Common myeloid progenitor, CD34-positive (primary cell): ENCODE data around the gene CHST7.
A peak's percentile ranks its signal among the peaks of the same experiment; 100 is the strongest.

Experiments used
- CTCF ChIA-PET: fragments of 350-600 bp; sonication (Branson Sonifier 250); formaldehyde crosslinking; loops from one replicate; lab custom pipeline; 2021; ENCODE audit warnings: antibody characterized with exemption; lab: Charles Lee
- POLR2A ChIA-PET: fragments of 350-600 bp; sonication (Branson Sonifier 250); formaldehyde crosslinking; loops from one replicate; lab custom pipeline; 2021; ENCODE audit warnings: antibody characterized with exemption; lab: Charles Lee
- DNase-seq, 3 donors: peaks; one replicate each; pipeline versions ENCODE4 v3.0.0 to v3.0.0-alpha.2; 2013
- H3K27ac ChIP-seq, 2 experiments: 1 replicate in 1 of 2; 2 replicates in 1 of 2; pipeline ENCODE4 v1.7.0; 2013; ENCODE audit warnings: inconsistent platforms in 2 of 2, low read length in 2 of 2, mild to moderate bottlenecking in 2 of 2, low read depth in 1 of 2, moderate library complexity in 1 of 2; ENCODE audit not compliant: severe bottlenecking in 2 of 2, insufficient read depth in 1 of 2, poor library complexity in 1 of 2
- H3K27me3 ChIP-seq, 5 experiments: replicated peaks in 2 of 5; 1 replicate in 3 of 5; 2 replicates in 2 of 5; pipeline versions ENCODE4 v1.6.1 to v1.7.0; 2013; ENCODE audit warnings: low read length in 4 of 5, mild to moderate bottlenecking in 2 of 5, moderate library complexity in 2 of 5, inconsistent platforms in 1 of 5; ENCODE audit not compliant: insufficient read depth in 5 of 5, control insufficient read depth in 4 of 5
- H3K36me3 ChIP-seq, 4 experiments: 1 replicate in 2 of 4; 2 replicates in 2 of 4; pipeline versions ENCODE4 v1.6.1 to v1.7.0; 2013; ENCODE audit warnings: low read length in 3 of 4, control low read depth in 1 of 4, mild to moderate bottlenecking in 1 of 4; ENCODE audit not compliant: control insufficient read depth in 4 of 4, insufficient read depth in 4 of 4
- H3K4me1 ChIP-seq, 4 experiments: 1 replicate in 3 of 4; 2 replicates in 1 of 4; pipeline versions ENCODE4 v1.6.1 to v1.7.1; 2013; ENCODE audit warnings: low read length in 3 of 4, mild to moderate bottlenecking in 3 of 4, control low read depth in 1 of 4, inconsistent platforms in 1 of 4, moderate library complexity in 1 of 4; ENCODE audit not compliant: control insufficient read depth in 4 of 4, insufficient read depth in 4 of 4; ENCODE audit errors: control extremely low read depth in 1 of 4
- H3K4me3 ChIP-seq, 7 experiments: 1 replicate in 4 of 7; 2 replicates in 3 of 7; pipeline versions ENCODE4 v1.5.1 to v1.7.0; 2013; ENCODE audit warnings: mild to moderate bottlenecking in 7 of 7, low read length in 6 of 7, moderate library complexity in 6 of 7, inconsistent platforms in 2 of 7, low read depth in 2 of 7, control low read depth in 1 of 7; ENCODE audit not compliant: insufficient read depth in 4 of 7, control insufficient read depth in 1 of 7; ENCODE audit errors: extremely low read depth in 1 of 7
- H3K9me3 ChIP-seq, 5 experiments: 1 replicate in 4 of 5; 2 replicates in 1 of 5; pipeline versions ENCODE4 v1.6.1 to v1.7.1; 2013; ENCODE audit warnings: low read length in 4 of 5, mild to moderate bottlenecking in 2 of 5, inconsistent platforms in 1 of 5, low read depth in 1 of 5, moderate library complexity in 1 of 5; ENCODE audit not compliant: control insufficient read depth in 4 of 5, insufficient read depth in 2 of 5; ENCODE audit errors: control extremely low read depth in 1 of 5
- WGBS: methylation state at CpG from one replicate; pipeline ENCODE4 v1.1.5; 2013; ENCODE audit not compliant: insufficient coverage; 5-methylcytosine and 5-hydroxymethylcytosine counted together

The CHST7 gene

GRCh38 chrX:46554942-46555341, 18.6 kb upstream of the CHST7 start:
- peak in 2 of 3 donors; percentile 50 to 59 for DNase-seq
- CTCF ChIA-PET: interaction anchor here (0.6 to 3.0 kb wide), 7 partner anchors 33 to 246 kb away, joined by 3 to 16 read pairs (median 3); no protein-coding TSS in a partner anchor
- no peaks in the 10 kb centered on the region for H3K9me3 ChIP-seq
- no peak overlapping the region for H3K4me3 ChIP-seq
- POLR2A ChIA-PET: no interaction called here
- H3K27me3 ChIP-seq: peaks cover 0 to 2% (median 0%) of the 10 kb centered on the region in 5 experiments
- H3K36me3 ChIP-seq: no peaks in the 10 kb centered on the region
- peaks cover 0 to 2% (median 0%) of the 10 kb centered on the region in 4 experiments for H3K4me1 ChIP-seq
- WGBS: no CpG with 5 or more reads among the region's 2 CpGs
- no peak overlapping the region for H3K27ac ChIP-seq

DNA sequence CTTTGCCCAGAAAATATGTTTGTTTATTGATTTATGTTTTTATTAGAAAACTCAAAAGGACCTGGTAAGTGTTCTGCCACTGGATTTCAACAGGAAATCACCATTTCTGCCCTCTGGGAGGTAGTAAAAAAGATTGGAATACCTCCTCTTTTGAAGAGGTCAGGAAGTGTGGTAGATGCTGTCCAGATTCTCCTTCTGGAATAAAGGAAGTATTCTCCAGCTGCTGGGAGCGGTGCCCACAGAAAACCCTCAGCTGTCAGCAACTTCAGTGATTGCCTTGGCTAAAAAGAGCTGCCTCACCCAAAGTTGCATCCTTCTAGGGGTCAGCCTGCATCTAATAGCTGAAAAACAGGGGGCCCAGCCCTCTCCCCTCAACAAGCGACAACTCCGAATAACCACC, 14.5 kb upstream of the CHST7 start:
- peaks cover 0 to 15% (median 12%) of the 10 kb centered on the region in 4 experiments for H3K4me1 ChIP-seq
- CTCF ChIA-PET: interaction anchor here (1.2 kb wide), 1 partner anchor 116 kb away, joined by 3 read pairs; no protein-coding TSS in a partner anchor
- POLR2A ChIA-PET: no interaction called here
- H3K4me3 ChIP-seq: no peak overlapping the region
- no peaks in the 10 kb centered on the region for H3K36me3 ChIP-seq
- 96% methylated on average over 3 of the region's 3 CpGs for WGBS
- DNase-seq: no peak
- H3K9me3 ChIP-seq: no peaks in the 10 kb centered on the region
- no peak overlapping the region for H3K27ac ChIP-seq
- peaks cover 0 to 2% (median 0%) of the 10 kb centered on the region in 5 experiments for H3K27me3 ChIP-seq

- ChIA-PET POLR2A (no interaction called here), CTCF (interaction anchor here (1.2 kb wide), 1 partner anchor 11 kb away, joined by 5 read pairs; no protein-coding TSS in a partner anchor)
- peak in 2 of 3 donors; percentile 73 to 80 for DNase-seq
- H3K27me3 ChIP-seq: peaks cover 0 to 2% (median 0%) of the 10 kb centered on the region in 5 experiments
- WGBS: 46% methylated on average over 3 of the region's 6 CpGs
- H3K36me3 ChIP-seq: no peaks in the 10 kb centered on the region
- no peak overlapping the region for H3K27ac ChIP-seq
- H3K4me3 ChIP-seq: peak overlapping the region in 3 of 7 experiments; percentile 19 to 43 (median 31)
- peaks cover 0 to 15% (median 12%) of the 10 kb centered on the region in 4 experiments for H3K4me1 ChIP-seq
- no peaks in the 10 kb centered on the region for H3K9me3 ChIP-seq
Measured at GRCh38 chrX:46561824-46562657, 11.5 kb upstream of the CHST7 start.

DNA sequence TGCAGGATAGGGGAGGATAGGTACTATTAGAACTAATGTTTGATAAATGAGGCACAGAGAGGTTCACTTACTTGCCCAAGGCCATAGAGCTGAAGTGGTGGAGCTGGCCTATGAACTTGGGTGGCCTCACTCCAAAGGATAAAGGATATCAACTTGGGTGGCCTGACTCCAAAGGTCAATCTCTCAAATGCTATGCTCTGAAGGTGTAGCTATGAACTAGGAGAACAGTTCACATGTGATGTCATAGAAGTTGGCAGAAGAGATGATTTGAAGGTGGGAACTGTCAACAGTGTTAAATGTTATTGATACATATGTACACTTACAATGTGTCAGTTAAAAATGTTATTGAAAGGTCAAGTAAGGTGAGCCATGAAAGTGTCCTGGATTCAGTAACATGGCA, 6.2 kb upstream of the CHST7 start:
- H3K36me3 ChIP-seq: no peaks in the 10 kb centered on the region
- no peak overlapping the region for H3K27ac ChIP-seq
- ChIA-PET CTCF (interaction anchor here (1.0 to 2.4 kb wide), 3 partner anchors 11 to 70 kb away, joined by 3 to 7 read pairs (median 3); no protein-coding TSS in a partner anchor), POLR2A (no interaction called here)
- no peaks in the 10 kb centered on the region for H3K27me3 ChIP-seq
- DNase-seq: no peak
- no peak overlapping the region for H3K4me3 ChIP-seq
- no peaks in the 10 kb centered on the region for H3K9me3 ChIP-seq
- H3K4me1 ChIP-seq: peaks cover 0 to 7% (median 0%) of the 10 kb centered on the region in 4 experiments

DNA sequence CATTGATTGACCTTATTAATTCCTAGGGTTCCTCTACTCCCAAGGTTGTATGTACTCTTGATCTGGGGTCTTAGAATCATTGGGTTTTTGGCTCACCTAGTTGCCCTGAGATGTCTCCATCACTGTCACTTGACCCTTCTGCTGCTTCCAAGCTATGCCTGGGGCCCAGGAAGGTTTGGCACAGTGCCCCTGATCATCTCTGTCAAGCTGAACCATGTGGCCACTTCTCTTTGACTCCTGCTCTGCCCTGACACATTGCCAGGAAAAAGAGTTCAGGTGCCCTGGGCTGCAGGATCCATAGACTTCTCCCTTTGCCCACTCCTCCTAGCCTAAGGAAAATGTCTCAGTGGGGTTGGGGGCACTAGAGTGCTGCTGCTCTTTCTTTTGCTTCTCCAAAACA, 3.9 kb upstream of the CHST7 start:
- H3K27ac ChIP-seq: no peak overlapping the region
- no peak overlapping the region for H3K4me3 ChIP-seq
- H3K9me3 ChIP-seq: peaks cover 0 to 9% (median 0%) of the 10 kb centered on the region in 5 experiments
- H3K36me3 ChIP-seq: no peaks in the 10 kb centered on the region
- CTCF ChIA-PET: no interaction called here
- peaks cover 5 to 17% (median 9%) of the 10 kb centered on the region in 4 experiments for H3K4me1 ChIP-seq
- no peaks in the 10 kb centered on the region for H3K27me3 ChIP-seq
- POLR2A ChIA-PET: interaction anchor here (0.7 kb wide), 1 partner anchor 1557 kb away, joined by 3 read pairs; no protein-coding TSS in a partner anchor
- no peak for DNase-seq

DNA sequence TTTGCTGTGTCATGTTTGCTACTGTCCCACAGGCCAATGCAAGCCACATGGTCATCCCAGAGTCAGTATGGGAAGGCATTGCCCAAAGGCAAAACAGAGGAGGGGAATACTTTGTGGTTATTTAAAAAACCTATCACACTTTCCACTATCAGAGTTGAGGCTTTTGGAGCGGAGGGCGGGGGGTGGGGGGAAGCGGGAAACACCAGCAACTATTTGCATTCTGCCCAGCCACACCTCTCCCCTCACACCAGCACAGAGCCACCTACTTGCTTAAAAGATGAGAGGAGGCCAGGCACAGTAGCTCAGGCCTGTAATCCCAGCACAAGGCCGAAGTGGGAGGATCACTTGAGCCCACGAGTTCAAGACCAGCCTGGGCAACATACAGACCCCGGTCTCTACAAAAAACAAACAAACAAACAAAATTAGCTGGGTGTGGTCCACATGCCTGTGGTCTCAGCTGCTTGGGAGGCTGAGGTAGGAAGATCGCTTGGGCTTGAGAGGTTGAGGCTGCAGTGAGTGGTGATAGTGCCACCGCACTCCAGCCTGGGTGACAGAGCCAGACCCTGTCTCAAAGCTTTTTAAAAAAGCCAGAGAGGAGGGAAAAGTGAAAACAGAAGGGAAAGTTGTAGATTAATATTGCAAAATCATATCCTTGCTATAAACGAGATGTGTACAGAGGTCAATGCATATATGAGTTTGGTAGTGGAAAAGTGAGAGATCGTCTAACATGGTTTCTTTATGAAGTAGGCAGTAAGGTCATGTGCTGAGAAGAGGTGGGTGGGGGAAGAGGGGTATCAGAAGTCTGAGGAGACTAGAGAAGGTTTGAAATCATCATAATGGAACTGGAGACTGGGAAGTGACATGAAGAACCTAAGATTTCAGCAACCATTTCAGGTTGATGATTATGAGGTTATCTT, 1.9 kb upstream of the CHST7 start:
- H3K9me3 ChIP-seq: peaks cover 0 to 9% (median 0%) of the 10 kb centered on the region in 5 experiments
- POLR2A ChIA-PET: no interaction called here
- no peak for DNase-seq
- H3K27me3 ChIP-seq: peaks cover 0 to 8% (median 0%) of the 10 kb centered on the region in 5 experiments
- no peak overlapping the region for H3K27ac ChIP-seq
- 92% methylated on average over 5 of the region's 10 CpGs for WGBS
- H3K4me3 ChIP-seq: no peak overlapping the region
- H3K4me1 ChIP-seq: peaks cover 9 to 36% (median 25%) of the 10 kb centered on the region in 4 experiments
- no peaks in the 10 kb centered on the region for H3K36me3 ChIP-seq
- CTCF ChIA-PET: interaction anchor here (0.7 to 1.5 kb wide), 4 partner anchors 8 to 71 kb away, joined by 3 to 5 read pairs (median 4); no protein-coding TSS in a partner anchor
